Stimulated activated CD4-positive, alpha-beta T cell treated with anti-CD3 and anti-CD28 coated beads, Interleukin-2, amount 100 ng/mL, for 4 hours (primary cell): ENCODE measurements around the gene IKZF2.

Experiments
- DNase-seq: peaks from one replicate; pipeline ENCODE4 v3.0.0-alpha.2; 2020; ENCODE audit warnings: low read depth

Gene IKZF2

DNA sequence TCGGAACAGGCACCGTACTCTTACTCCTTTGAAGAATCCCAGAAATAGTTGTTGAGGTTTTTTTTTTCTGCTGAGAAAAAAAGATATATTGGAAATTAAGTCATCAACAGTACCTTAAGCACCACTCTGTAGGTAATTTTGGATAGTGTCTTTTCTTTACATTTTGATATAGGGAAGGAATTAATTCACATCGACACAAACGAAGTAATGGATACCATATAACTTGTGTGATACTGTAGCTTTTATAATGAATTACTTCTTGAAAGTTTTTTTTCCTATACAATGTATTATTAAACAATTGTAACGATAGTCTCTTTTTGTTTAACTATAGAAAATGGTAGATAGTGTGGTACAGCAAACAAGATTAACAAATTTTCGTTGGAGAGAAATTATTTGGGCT, 1.5 kb upstream of the IKZF2 start:
- no peak for DNase-seq

DNA sequence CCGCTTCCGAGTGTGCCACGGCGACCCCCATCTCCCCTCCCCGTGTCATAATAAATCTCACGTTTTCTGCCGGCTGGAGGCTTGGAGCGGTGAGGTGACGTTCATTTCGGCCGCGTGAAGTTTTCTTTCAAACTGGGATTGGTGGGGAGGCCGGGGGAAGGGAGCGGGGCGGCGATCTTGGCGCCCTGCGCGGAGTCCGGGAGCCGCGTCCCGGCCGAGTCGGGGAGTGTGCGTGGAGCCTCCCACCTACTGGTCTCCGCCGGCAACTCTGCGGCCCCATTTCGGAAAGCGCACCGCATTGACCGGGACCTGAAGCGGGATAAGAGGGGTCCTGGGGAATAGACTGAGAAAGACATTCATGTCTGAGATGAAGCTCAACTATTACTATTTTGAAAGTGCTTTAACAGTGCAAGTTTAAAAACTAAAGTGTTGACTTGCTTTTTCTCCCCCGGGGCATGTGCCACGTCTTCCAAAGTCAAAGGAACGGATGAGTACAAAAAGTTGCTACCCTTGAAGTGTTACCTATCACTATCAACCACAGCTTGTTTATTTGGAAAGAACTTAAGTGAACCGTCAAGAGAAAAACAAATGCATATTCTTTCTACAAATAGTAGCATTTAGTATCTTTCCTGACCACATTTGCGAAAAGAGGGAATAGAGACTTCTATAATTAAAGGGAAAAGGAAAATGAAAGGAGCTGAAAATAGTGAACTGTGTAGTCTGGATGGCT, 818 bp upstream of the IKZF2 start:
- DNase-seq: no peak

DNA sequence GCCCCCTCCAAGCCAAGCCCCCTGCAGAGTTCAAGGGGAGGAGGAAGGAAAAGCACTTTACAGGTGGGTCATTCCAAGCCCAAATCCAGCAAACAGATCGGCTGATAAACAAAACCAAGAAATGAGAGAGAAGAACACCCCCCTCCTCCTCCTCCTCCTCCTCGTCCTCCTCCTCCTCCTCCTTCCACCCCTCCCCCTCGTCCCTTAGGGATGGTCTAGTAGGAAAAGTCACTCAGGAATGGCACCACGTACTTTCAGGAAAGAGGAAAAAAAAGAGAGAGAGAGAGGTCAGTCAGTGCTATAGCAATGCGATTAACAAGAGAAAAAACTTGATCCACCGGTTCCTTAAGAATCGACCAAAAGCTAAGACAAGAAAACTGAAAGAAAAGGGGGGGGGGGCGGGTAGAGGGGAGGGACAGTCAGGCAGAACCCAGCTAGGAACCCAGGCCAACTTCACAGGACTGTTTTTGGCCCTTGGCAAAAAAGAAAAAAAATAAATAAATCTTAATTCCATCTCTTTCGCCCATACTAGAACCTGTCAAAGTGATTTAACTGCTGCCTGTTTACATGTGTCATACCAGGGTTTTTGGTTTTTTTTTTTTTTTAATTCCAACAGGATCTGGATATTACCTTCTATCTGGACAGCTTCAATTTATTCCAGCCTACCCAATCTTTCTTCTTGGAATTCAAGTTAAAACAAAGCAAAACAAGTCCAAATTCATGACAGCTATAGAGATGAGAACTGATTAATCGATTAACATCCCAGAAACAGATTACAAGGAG, 906 bp downstream of the IKZF2 start:
- DNase-seq: no peak

DNA sequence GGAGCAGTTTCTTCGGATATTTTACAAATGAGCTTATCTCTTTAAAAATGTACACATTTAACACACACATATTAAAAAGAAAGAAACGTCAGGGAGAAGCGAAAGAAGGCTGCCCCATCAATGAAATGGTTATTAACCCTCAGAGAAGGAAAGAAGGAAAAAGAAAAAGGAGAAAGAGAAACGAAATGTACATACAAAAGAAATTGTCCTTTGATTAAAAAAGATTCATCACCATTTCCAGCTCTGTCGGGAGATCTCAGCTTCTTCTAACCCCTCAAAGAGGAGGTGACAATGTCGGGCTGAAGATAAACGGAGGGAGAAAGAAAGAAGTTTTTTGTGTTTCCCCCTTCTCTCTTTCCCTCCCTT, 1.5 kb downstream of the IKZF2 start:
- DNase-seq: no peak

DNA sequence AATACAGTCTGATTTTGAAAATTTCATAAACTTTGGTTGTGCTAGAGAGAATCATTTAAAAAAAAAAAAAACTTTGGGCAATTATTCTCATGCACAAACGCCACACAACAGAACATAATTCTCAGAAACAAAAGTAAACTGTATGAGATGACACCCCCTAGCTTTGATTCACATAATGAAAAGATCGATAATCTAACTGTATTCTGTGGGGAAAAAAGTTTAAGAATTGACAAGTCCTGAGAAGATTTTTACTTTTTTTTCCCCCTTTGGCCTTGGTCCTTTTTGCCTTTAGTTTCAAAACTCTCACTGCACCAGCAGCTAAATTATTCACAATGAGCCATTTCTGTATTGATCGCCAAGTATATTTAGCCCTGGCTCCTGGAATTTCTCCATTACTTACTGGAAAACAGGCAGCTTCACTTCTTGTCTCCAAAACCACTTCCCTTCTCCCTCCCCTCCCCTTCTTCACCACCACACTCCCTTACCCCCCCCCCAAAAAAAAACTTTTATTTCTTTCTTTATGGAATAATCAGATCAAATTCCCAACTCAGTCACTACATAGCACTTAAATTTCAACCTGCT, 2.0 kb downstream of the IKZF2 start:
- no peak for DNase-seq

DNA sequence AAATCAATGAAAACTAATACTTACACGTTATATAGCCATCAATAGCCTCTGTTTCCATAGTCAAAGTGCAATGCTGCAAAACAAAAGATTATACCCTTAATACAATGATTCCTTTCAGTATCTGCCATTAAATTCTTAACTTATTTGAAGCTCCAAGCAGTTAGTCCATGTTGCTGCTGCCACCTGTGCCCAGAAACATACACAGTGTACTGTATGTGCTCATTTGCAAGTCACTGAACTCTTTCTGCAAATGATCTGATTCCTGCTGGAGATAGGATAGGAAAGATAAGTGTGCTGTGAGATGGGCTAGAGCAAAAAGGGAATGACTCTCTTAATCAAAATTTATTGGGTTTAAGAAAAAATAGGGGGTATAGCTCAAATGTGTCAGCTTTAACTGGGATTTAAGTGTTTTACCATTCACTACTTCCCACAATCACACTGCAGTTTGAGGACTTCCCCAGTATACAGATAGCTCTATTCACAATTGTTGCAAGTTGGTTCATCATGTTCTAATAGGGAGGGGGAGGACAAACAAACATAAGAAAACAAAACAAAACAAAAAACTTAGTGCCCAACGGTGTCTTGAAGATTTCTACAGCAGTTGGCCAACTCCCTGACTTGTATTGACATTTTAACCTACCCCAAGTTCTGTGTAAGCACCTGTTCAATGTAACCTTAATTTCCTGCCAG, 2.7 kb downstream of the IKZF2 start:
- DNase-seq: no peak

DNA sequence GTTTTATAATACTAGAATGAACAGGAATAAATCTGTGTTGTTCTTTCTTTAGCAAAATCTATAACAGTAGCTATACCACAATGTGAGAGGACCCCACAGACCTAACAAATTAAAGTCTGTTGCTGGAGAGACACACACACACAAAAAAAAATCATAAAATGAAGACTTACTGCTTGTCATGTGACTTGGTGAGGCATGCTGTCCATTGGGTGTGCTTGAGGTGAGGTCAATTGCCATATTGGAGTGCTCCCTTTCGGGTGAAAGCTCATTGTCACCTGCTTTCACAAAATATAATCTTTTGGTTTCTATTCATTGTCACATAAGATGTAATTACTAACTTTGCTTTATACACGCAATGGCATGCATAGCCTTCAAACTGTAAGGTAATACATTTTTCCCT, 3.9 kb downstream of the IKZF2 start:
- no peak for DNase-seq

DNA sequence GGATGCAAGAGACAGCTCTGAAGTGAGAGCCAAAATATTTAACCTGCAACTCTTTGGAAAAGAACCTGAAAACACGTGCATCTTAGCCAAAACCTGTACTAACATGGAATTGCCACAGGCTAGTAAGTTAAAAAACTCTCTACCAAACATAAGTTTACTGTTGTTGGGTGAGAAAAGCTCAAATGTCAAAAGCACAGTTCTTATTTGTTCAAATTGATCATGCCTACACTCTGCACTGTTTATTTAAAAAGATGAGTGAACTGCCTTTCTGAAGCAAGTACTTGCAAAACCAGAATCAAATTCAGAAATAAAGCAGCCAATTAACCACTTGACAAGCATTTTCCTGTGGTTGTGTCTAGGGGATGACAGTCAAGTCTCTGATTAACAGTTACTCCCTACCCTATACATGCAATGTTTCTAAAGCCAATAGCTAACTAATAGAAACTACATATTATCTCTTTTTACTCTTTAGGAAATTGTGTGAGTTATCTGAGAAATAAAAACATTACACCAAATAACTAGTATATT, 5.6 kb downstream of the IKZF2 start:
- no peak for DNase-seq

DNA sequence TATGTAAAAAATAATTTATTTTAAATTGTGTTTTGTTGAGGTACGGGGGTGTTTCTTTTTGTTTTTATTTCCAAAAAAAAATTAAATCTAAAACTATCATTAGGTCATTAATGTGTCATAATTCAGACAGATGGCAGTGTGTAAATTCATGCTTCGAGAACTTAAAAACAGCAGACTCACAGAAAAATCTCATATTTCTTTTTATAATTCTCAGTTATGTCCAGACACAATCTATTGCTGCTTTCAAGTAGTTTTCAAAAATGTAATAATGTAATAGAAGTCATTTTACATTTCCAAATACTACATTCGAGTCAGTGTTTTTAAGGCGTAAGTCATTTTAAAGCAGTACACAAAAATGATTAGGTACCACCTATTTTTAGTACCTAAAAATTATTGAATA, 14.3 kb downstream of the IKZF2 start:
- no peak for DNase-seq

DNA sequence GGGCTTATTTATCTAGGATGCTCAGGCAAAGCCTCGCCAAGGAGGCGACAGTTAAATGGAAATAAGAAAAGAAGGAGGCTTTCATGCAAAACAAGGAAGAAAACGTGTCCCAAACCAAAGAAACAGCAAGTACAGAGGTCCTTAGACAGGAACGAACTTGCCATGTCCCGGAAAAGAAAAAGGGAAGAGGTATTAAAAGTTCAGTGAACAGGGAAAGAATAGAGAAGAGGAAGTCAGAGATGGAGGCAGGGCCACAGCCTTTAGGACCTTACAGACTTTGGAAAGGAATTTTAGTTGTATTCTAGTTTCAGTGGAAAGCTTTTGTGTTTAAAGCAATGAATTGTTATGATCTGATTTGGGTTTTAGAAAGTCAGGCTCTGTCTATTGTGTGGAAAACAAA, 22.1 kb downstream of the IKZF2 start:
- no peak for DNase-seq

DNA sequence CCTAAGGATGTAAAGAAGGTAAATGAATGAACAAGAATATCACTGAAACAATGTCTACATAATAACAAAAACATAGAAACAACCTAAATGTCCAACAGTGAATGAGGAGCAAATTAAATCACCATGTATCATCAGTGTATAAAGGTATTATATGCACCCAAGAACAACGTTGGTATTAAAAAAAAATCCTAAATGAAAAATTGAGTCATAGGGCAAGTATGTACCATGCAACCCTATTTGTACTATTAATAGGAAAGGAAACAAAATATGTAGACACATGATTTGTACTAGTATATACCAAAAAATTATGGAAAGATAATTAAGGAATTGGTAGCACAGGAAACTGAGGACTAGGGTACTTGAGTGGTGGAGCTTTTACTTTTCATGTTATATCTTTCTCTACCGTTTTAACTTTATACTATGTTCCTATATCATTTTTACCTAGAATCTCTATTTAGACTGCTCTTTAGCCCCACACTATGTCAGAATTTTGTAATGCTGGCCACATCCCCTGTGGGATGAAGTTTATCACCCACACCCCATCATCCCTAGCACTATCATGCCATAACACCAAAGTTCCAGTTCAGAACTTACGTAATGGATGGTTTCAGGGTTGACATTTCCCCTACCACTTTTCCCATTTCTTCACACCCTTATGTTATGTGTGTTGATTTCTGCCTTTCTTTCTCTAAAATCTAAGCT, 25.6 kb downstream of the IKZF2 start:
- DNase-seq: no peak

DNA sequence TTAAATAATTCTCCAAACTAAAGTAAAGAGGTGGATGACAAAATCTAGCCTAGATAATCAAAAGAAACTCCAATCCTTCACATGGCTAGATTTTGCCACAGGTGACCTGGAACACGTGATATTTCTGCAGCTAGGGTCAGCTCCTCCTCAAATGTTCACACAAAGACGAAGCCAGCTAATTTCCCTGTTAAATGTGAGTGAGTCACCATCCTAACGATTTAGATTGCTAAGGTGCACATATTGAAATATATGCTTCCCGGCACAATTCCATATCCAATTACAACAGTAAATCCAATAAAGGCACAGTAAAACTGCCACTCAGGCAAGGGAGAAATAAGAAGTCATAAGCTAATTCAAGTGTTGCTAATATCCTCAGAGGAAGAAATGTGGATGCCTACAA, 28.7 kb downstream of the IKZF2 start:
- DNase-seq: no peak

DNA sequence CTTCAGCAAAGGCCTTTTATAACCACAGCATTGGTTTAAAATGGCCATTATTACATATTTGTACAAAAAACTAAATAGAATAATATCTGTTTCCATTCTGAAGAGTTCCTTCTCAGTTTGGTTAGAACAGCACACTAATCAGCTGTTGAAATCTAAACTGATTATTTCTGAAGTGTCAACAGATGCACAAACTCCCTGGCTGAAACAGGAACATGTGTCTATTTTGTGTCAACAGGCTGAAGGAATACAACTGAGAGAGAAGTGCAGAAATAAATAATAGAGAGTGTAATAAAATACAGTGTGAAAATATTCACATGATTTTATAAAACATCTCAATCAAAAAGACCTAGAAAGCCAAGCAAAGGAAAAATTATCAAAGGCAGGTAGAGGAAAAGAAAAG, 29.7 kb downstream of the IKZF2 start:
- no peak for DNase-seq

DNA sequence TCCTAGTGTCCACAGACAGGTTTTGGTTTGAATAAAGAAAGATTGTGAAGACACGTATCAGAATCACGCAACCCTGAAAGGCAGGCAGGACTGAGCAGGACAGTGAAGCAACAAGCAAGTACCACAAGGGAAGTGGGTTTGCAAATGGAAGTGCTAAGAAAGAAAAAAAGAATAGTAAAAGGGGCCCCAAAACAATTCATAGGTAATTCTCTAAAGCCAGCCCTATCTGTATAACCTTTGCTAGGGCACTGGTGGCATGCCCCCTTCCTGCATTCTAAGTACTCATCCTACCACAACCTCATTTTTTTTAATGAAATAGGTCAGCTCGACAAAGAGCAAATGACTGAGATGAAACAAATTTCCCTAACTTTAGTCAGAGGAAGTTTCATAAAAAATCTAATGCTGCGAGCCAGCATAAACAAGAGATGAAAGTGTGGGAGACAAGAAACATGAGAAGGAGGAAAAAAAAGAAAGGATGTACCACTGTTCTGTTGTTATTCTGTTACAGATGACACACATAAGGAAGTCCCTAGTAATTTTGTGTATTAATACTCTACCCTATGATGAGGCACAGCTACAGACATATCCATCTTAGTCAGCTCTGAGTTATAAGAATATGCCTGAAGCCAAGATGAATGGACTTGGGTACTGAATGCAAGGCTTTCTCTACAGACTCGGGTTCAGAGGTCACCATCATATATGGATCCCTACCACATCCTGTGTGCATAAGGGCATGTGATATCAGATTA, 32.2 kb downstream of the IKZF2 start:
- no peak for DNase-seq

DNA sequence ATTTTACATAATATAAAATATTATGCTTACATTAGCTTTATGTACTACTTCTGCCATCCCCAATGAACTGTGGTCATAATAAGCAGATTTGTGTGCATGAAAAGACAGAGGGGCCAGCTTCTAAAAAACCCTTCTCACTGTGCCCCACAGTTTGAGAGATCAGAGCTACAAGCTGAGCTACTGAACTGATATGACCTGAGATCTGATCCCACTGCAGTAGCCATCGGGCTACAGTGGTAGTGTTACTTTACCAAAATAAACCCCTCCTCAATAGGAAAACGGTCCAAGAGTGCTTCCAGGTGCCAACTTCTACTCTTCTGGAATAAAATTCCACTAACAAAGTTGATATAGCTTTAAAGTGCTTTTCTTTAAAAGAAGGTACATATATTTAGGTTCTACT, 43.1 kb downstream of the IKZF2 start:
- no peak for DNase-seq

DNA sequence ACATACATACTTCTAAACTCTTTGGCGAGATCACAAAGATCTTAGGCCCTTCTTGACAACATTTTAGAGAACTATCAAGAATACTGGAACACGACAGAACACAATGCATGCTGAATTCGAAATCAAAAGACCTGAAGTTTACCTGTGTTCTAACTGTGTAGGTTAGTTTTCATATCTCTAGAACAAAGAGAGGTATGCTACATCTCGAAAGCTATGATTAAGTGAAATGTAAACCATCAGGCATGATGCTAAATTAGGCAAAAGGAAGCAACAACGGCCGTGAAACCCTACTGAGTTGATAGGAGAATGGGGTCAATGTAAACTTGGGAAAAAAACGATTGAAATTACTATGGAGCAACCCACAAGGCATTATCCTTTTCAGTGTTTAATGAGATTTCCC, 43.7 kb downstream of the IKZF2 start:
- DNase-seq: no peak

DNA sequence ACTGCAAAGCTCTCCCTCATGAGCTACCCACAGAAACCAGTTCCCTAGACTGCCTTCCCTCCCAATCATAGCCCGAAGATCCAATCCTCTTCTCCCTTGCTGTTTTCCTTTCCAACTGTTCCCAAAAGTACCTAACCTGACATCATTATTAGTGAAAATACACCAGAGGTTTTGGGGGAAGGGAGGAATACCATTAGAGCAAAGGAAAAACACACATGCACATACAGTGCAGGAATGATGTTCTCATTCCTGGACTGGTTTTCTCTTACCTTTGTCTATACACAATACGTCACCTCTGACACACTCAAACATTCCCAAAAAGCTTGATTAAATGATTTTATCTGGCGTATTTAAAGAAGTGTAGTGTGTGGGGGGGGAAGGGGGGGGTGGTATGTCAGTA, 46.2 kb downstream of the IKZF2 start:
- no peak for DNase-seq

DNA sequence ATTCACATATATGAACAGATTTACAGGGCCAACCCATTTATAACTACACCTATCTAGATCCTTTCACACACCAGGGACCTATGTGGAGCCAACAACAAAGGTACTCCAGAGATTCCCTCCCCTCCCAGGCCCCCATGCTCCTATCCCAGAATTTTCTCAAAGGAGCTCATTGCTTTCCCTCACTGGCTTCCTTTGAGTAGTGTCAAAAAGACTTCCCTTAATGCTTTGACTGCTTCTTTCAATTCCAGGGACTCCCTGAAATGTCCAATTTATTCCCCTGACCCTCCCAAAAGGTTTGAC, 46.6 kb downstream of the IKZF2 start:
- no peak for DNase-seq

DNA sequence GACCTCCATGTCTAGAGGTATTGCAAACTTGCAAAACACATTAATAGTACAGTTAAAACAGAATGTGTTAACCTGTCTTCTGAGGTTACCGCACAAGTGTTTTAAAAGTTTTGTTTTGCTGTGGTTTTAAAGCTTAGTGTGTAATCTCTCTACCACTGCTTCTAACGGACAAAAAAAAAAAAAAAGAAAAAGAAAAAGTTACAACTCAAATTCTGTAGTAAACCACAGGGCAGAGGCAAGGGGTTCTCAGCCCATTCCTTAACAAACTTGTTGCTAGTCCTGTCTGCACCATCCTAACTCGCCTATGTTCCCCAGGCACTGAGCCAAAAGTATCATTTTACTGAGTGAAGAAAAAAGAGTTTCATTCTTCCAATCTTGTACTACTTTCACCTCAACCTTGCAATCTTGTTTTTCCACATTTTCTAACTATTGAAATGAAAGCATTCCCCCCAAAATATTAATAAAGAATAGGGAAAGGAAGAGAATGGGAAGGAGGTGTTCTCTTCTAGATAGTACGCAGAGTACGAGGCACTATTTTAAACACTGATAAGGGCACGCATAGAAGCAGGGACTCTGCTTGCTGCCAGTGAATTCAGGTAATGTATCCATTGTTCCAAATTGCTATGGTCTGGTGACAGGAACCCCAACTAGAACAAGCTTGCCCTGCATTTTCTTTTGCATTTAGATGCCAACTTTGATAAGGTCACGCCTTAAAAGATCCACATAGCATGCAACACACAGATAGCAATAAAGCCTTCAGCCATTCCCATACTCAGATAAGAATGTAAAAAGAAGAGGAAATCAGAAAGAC, 47.1 kb downstream of the IKZF2 start:
- no peak for DNase-seq

DNA sequence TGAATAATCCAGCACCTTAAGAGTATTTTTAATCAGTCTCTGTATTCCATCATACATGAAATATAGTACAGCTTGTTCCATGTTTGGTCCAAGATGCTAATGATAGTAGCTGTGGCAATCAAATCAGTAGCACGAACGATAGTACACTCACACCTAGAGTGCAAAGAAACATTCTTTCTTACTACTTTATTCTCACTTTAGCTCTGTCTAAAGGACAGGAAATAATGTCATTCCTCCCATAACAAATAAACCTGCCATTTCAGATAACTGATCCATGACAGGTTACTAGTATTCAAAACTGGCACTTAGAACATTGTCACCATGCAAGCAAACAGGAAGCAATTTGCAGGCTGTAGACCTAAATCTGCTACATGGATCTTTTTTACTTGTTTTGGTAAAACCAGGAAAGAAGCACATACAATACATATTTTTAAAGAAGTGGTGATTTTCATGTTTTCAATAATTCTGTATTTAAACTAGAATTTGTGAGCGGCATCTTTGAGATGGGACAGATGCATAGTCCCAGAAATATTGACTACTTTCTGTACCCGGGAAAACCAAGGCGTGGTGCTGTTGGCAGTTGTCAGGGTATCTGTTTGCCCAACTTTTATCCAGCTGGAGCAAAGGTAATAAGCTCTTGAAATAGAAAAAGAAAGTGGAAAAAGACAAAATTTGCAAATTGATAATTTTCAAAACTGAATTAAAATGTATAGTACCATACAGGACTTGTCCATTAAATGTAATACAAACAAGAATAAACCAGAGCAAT, 49.5 kb downstream of the IKZF2 start:
- no peak for DNase-seq
